Stimulated activated memory B cell treated with anti-CD40 and anti-IgM and Interleukin-4, amounts not matched to agents 10 μg/mL and 1 μg/mL and 100 μg/mL, for 72 hours (primary cell): ENCODE data around the gene SRCIN1.
A peak's percentile ranks its signal among the peaks of the same experiment; 100 is the strongest.

ENCODE experiments used
- ATAC-seq: fragments of 150-1000 bp; cut with Tn5 transposase; 2 replicates; pipeline ENCODE4 v1.10.0; 2021
- H3K27ac Mint-ChIP-seq: one replicate; pipeline ENCODE4 v1.8.0; 2022; ENCODE audit warnings: mild to moderate bottlenecking, mixed read lengths
- H3K27me3 Mint-ChIP-seq: one replicate; pipeline ENCODE4 v1.8.0; 2022; ENCODE audit warnings: mixed read lengths
- H3K36me3 Mint-ChIP-seq: one replicate; pipeline ENCODE4 v1.8.0; 2022; ENCODE audit warnings: mixed read lengths
- H3K4me1 Mint-ChIP-seq: one replicate; pipeline ENCODE4 v1.8.0; 2022; ENCODE audit warnings: mixed read lengths
- H3K4me3 Mint-ChIP-seq: one replicate; pipeline ENCODE4 v1.8.0; 2022; ENCODE audit warnings: mild to moderate bottlenecking, moderate library complexity, mixed read lengths
- H3K9me3 Mint-ChIP-seq: one replicate; pipeline ENCODE4 v1.8.0; 2022; ENCODE audit warnings: mixed read lengths

The SRCIN1 gene

GRCh38 chr17:38606646-38607611 is 1.2 kb upstream of the SRCIN1 start:
- peaks cover 3% of the 10 kb centered on the region for H3K9me3 Mint-ChIP-seq
- H3K4me1 Mint-ChIP-seq = peaks cover 9% of the 10 kb centered on the region
- H3K27me3 Mint-ChIP-seq = peaks cover 91% of the 10 kb centered on the region

DNA sequence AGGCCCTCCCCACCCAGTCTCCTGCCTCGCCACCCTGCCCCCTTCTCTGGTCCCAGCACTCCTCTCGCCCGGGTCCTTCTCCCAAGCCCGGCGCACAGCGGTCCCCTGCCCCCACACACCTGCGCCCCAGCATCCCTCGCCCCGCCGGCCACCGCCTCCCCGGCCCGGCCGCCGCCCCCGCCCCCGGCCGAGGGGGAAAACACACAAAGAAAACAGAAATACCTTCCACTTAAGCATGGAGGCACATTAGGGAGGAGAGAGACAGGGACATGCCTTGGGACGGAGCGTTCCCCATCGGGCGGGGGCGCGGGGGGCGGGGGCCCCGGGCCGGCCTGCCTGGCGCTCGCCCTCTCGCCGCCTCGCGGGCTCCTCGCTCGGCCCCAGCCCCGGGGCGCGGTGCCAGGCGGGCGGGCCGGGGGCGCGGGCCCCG is 326 bp downstream of the SRCIN1 start:
- Mint-ChIP-seq H3K4me1 (peaks cover 18% of the 10 kb centered on the region), H3K9me3 (no peaks in the 10 kb centered on the region), H3K4me3 (peak overlapping the region; percentile 63), H3K36me3 (no peaks in the 10 kb centered on the region), H3K27me3 (peaks cover 91% of the 10 kb centered on the region), H3K27ac (no peak overlapping the region)
- no peak for ATAC-seq

More at GRCh38 chr17:38606646-38607611, 1.2 kb upstream of the SRCIN1 start:
- no peaks in the 10 kb centered on the region for H3K36me3 Mint-ChIP-seq
- peak overlapping the region; percentile 78 for H3K4me3 Mint-ChIP-seq
- H3K27ac Mint-ChIP-seq = no peak overlapping the region
- ATAC-seq = no peak

GRCh38 chr17:38604479-38605403 is 1.0 kb downstream of the SRCIN1 start:
- ATAC-seq = no peak
- Mint-ChIP-seq H3K4me3 (peak overlapping the region; percentile 63), H3K36me3 (no peaks in the 10 kb centered on the region), H3K27me3 (peaks cover 91% of the 10 kb centered on the region), H3K4me1 (peaks cover 18% of the 10 kb centered on the region), H3K9me3 (no peaks in the 10 kb centered on the region), H3K27ac (no peak overlapping the region)

- Mint-ChIP-seq H3K4me1 (peaks cover 18% of the 10 kb centered on the region), H3K9me3 (no peaks in the 10 kb centered on the region), H3K27ac (no peak overlapping the region), H3K36me3 (no peaks in the 10 kb centered on the region), H3K4me3 (no peak overlapping the region), H3K27me3 (peaks cover 91% of the 10 kb centered on the region)
- ATAC-seq = no peak
Observed at GRCh38 chr17:38603786-38604478, 1.8 kb downstream of the SRCIN1 start.

- peaks cover 91% of the 10 kb centered on the region for H3K27me3 Mint-ChIP-seq
- H3K4me1 Mint-ChIP-seq = peaks cover 18% of the 10 kb centered on the region
- no peak overlapping the region for H3K4me3 Mint-ChIP-seq
- H3K9me3 Mint-ChIP-seq = no peaks in the 10 kb centered on the region
- ATAC-seq = no peak
- no peak overlapping the region for H3K27ac Mint-ChIP-seq
- H3K36me3 Mint-ChIP-seq = no peaks in the 10 kb centered on the region
Observed at GRCh38 chr17:38602956-38603785, 2.6 kb downstream of the SRCIN1 start.

DNA sequence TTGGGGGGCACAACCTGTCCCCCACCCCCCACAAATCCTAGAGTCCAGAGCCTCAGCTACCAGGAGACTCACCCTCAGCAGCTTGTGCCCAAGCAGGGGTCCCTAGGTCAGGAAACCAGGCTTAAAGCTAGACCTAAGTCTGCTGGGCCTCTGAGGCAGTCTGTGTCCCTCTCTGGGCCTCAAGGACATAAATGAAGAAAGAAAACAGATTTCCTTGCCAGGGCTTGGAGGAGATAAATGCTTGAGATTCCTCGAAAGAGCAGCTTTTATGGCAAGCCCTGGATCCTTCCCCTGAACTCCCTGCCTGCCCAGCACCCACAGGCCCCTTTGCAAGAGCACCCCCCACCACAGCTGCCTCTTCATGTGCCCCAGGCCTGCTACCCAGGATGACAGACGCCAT is 3.3 kb downstream of the SRCIN1 start:
- no peak for ATAC-seq
- H3K9me3 Mint-ChIP-seq = no peaks in the 10 kb centered on the region
- H3K4me1 Mint-ChIP-seq = peaks cover 18% of the 10 kb centered on the region
- no peaks in the 10 kb centered on the region for H3K36me3 Mint-ChIP-seq
- H3K27ac Mint-ChIP-seq = no peak overlapping the region
- peaks cover 91% of the 10 kb centered on the region for H3K27me3 Mint-ChIP-seq
- H3K4me3 Mint-ChIP-seq = no peak overlapping the region

DNA sequence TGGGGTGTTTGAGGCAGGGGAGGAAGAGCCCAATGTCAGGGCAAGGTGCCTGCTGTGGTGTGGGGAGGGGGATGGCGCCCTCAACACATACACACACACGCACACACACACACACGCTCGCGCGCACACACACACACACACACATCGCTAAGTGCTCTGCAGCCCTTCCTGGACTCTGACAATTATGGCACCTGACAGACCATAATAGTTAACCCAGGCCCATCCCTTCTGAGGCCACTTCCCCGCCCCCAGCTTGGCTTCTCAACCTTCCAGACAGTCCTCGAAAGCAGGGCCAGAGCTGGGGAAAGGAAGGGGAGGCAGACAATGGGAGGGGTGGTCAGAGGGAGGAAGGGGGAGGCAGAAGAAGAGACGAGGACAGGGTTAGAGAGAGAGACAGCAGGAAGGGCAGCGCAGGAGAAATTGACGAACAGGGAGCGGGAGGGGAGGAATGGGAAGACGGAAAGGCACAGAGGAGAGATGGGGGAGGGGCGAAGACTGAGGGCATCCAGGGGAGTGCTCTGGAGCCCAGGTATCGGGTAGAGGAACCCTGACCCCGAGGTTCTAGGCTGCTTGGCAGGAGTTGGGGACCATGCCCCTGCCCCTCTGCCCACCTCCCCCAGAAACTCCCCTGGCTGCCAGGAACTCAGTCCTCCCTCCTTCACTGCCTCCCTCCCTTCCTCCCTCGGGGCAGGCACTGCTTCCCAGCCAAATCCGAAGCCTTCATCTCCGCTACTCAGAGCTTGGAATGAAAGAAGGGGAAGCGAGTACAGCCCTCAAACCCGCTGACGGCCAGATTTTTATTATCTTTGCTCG is 4.0 kb downstream of the SRCIN1 start:
- Mint-ChIP-seq H3K4me3 (no peak overlapping the region), H3K27me3 (peaks cover 91% of the 10 kb centered on the region), H3K27ac (no peak overlapping the region)

DNA sequence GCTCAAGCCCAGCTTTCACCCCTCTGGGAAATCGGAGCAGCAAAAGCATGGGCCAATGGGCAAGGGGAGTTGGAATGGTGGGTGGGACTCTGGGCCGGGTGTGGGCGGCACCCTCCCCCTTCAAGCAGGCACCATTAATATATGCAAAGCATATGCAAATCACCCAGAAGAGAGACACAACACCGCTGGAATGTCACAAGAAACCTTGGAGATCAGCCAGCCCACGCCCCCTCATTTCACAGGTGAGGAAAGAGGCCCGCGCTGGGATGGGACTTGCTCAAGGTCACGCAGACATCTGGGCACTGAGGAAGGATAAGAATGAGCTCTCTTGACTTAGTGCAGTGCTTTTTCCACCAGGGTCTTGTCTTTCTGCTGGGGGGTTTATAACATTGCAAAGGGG is 4.8 kb downstream of the SRCIN1 start:
- Mint-ChIP-seq H3K36me3 (no peaks in the 10 kb centered on the region), H3K4me1 (peaks cover 12% of the 10 kb centered on the region), H3K27ac (no peak overlapping the region), H3K27me3 (peaks cover 96% of the 10 kb centered on the region), H3K9me3 (no peaks in the 10 kb centered on the region), H3K4me3 (no peak overlapping the region)
- ATAC-seq = no peak

More for the DNA sequence above, 4.0 kb downstream of the SRCIN1 start:
- Mint-ChIP-seq H3K4me1 (peaks cover 14% of the 10 kb centered on the region), H3K36me3 (no peaks in the 10 kb centered on the region), H3K9me3 (no peaks in the 10 kb centered on the region)
- no peak for ATAC-seq

DNA sequence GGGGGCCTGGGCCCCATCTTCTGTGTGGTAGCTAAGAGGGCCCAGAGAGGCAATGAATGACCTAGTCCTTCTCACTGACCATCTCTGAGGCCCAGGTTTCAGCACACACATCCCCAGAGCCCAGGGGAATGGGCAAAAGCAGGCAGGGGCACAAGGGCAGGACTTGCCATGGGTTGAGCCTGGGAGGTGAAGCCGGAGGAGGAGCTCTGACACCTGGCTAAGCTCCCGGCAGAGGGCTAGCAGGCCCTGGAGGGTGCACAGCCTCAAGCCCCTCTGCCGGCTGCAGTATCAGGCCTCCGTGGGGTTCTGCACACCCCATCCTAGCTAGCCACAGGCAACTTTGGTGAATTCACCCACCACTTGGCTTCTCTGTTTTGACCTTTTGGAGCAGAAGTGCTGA is 5.3 kb downstream of the SRCIN1 start:
- no peak overlapping the region for H3K4me3 Mint-ChIP-seq
- H3K27ac Mint-ChIP-seq = no peak overlapping the region
- peaks cover 100% of the 10 kb centered on the region for H3K27me3 Mint-ChIP-seq
- peaks cover 12% of the 10 kb centered on the region for H3K4me1 Mint-ChIP-seq
- no peaks in the 10 kb centered on the region for H3K36me3 Mint-ChIP-seq
- no peak for ATAC-seq
- no peaks in the 10 kb centered on the region for H3K9me3 Mint-ChIP-seq

- ATAC-seq = no peak
- H3K27ac Mint-ChIP-seq = no peak overlapping the region
- no peaks in the 10 kb centered on the region for H3K9me3 Mint-ChIP-seq
- H3K27me3 Mint-ChIP-seq = peaks cover 100% of the 10 kb centered on the region
- no peak overlapping the region for H3K4me3 Mint-ChIP-seq
- no peaks in the 10 kb centered on the region for H3K36me3 Mint-ChIP-seq
- H3K4me1 Mint-ChIP-seq = peaks cover 12% of the 10 kb centered on the region
Observed at GRCh38 chr17:38599398-38599856, 6.3 kb downstream of the SRCIN1 start.

DNA sequence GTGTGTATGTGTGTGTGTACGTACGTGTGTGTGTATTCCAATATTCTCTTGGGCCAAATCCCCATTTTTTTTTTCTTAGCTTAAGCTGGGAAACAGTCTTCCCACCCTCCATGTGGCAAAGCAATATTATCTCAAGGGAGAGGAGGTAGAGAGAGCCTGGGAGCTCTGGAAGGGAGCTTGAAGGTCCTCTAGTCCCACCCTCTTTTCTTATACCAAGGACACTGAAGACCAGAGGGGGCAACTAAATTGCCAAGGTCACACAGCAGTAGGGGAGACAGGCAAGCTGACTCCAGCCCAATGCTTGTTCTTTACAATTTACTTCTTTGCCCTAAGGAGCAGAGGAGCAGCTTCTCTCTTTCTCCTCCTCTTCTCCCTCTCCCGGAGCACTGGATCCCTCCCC is 6.8 kb downstream of the SRCIN1 start:
- Mint-ChIP-seq H3K4me3 (no peak overlapping the region), H3K27ac (no peak overlapping the region), H3K27me3 (peaks cover 98% of the 10 kb centered on the region), H3K9me3 (no peaks in the 10 kb centered on the region), H3K36me3 (no peaks in the 10 kb centered on the region), H3K4me1 (peaks cover 12% of the 10 kb centered on the region)
- no peak for ATAC-seq

GRCh38 chr17:38598536-38598935 is 7.2 kb downstream of the SRCIN1 start:
- Mint-ChIP-seq H3K27ac (no peak overlapping the region), H3K36me3 (no peaks in the 10 kb centered on the region), H3K9me3 (no peaks in the 10 kb centered on the region), H3K4me3 (no peak overlapping the region), H3K27me3 (peaks cover 98% of the 10 kb centered on the region), H3K4me1 (peaks cover 12% of the 10 kb centered on the region)
- no peak for ATAC-seq

DNA sequence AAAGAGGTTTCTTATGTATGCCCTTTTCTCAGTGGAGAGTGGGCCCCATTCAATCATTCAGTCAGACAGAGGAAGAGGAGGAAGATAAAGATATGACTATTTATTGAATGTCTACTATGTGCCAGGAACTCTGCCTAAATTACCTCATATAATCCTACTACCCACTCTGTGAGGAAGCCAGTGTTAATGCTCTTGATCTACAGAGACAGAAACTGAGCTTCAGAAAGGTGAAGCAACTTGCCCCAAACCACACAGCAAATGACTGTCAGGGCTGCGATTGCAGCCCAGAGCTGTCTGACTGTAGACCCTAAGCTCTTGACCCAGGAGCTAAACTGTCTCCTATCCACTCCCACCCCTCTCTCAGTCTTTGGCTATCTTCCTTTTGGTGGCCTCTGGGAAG is 8.4 kb downstream of the SRCIN1 start:
- no peaks in the 10 kb centered on the region for H3K36me3 Mint-ChIP-seq
- no peaks in the 10 kb centered on the region for H3K9me3 Mint-ChIP-seq
- H3K27ac Mint-ChIP-seq = no peak overlapping the region
- no peak for ATAC-seq
- peaks cover 98% of the 10 kb centered on the region for H3K27me3 Mint-ChIP-seq
- peaks cover 12% of the 10 kb centered on the region for H3K4me1 Mint-ChIP-seq
- no peak overlapping the region for H3K4me3 Mint-ChIP-seq
